CD14-positive monocyte (primary cell): ENCODE measurements around the gene OR9G4. TPM values are rescaled to one million over a fixed set of nuclear protein-coding genes. Genes with fewer than 3 reads are reported as not detected.

Experiments used
- DNase-seq, 3 donors: peaks; one replicate each; pipeline ENCODE4 v3.0.0-alpha.2; 2011 to 2022
- H2AFZ ChIP-seq: 2 replicates; pipeline ENCODE4 v1.6.0; 2012; ENCODE audit warnings: mild to moderate bottlenecking, low read depth, low read length, inconsistent platforms; ENCODE audit not compliant: insufficient read depth, poor library complexity, severe bottlenecking
- H3K27ac ChIP-seq, 2 donors: 1 replicate in 1 of 2; 2 replicates in 1 of 2; pipeline ENCODE4 v1.5.1; 2012 to 2013; ENCODE audit warnings: low read length in 2 of 2, control low read depth in 1 of 2, inconsistent platforms in 1 of 2, low read depth in 1 of 2, mild to moderate bottlenecking in 1 of 2
- H3K27me3 ChIP-seq, 2 donors: one replicate each; pipeline versions ENCODE4 v1.6.0 to v1.6.1; 2011 to 2013; ENCODE audit warnings: low read length in 2 of 2; ENCODE audit not compliant: control insufficient read depth in 2 of 2, insufficient read depth in 2 of 2
- H3K36me3 ChIP-seq, 2 donors: replicated peaks in 1 of 2; 1 replicate in 1 of 2; 2 replicates in 1 of 2; pipeline versions ENCODE4 v1.5.1 to v1.6.1; 2012 to 2013; ENCODE audit warnings: low read length in 2 of 2, control low read depth in 1 of 2, inconsistent platforms in 1 of 2, mild to moderate bottlenecking in 1 of 2; ENCODE audit not compliant: insufficient read depth in 2 of 2, control insufficient read depth in 1 of 2
- H3K4me1 ChIP-seq, 2 donors: 1 replicate in 1 of 2; 2 replicates in 1 of 2; pipeline versions ENCODE4 v1.5.1 to v1.6.1; 2012 to 2013; ENCODE audit warnings: low read length in 2 of 2, control low read depth in 1 of 2, inconsistent platforms in 1 of 2, mild to moderate bottlenecking in 1 of 2, moderate library complexity in 1 of 2; ENCODE audit not compliant: insufficient read depth in 2 of 2, control insufficient read depth in 1 of 2
- H3K4me2 ChIP-seq: replicated peaks from 2 replicates; pipeline ENCODE3; 2012; ENCODE audit warnings: low read length, moderate library complexity, mild to moderate bottlenecking; ENCODE audit not compliant: poor library complexity, severe bottlenecking; ENCODE audit errors: extremely low read depth
- H3K4me3 ChIP-seq, 3 experiments: fragments of 200-600 bp in 1 of 3; sonication (generic) in 1 of 3; replicated peaks in 1 of 3; 1 replicate in 2 of 3; 2 replicates in 1 of 3; pipeline ENCODE4 v1.5.1; 2011 to 2013; ENCODE audit warnings: low read length in 3 of 3, mild to moderate bottlenecking in 3 of 3, control low read depth in 2 of 3, low read depth in 2 of 3, inconsistent platforms in 1 of 3, moderate library complexity in 1 of 3
- H3K79me2 ChIP-seq: 2 replicates; pipeline ENCODE4 v1.6.0; 2012; ENCODE audit warnings: mild to moderate bottlenecking, control low read depth, inconsistent platforms, low read length, moderate library complexity; ENCODE audit not compliant: insufficient read depth
- H3K9ac ChIP-seq: 2 replicates; pipeline ENCODE4 v1.6.0; 2017; ENCODE audit warnings: low read length, mild to moderate bottlenecking; ENCODE audit not compliant: insufficient read depth, poor library complexity, severe bottlenecking
- H3K9me3 ChIP-seq, 2 donors: replicated peaks in 1 of 2; 1 replicate in 1 of 2; 2 replicates in 1 of 2; pipeline versions ENCODE4 v1.5.1 to v1.6.1; 2012 to 2013; ENCODE audit warnings: low read length in 2 of 2, control low read depth in 1 of 2; ENCODE audit not compliant: control insufficient read depth in 1 of 2, insufficient read depth in 1 of 2
- H4K20me1 ChIP-seq: 2 replicates; pipeline ENCODE4 v1.6.0; 2012; ENCODE audit warnings: mild to moderate bottlenecking, low read length, control low read depth, moderate library complexity; ENCODE audit not compliant: insufficient read depth
- H3K27ac Mint-ChIP-seq, 7 donors: one replicate each; pipeline ENCODE4 v1.8.0; 2020; ENCODE audit warnings: mild to moderate bottlenecking in 7 of 7, mixed read lengths in 7 of 7, moderate library complexity in 6 of 7, inconsistent platforms in 2 of 7
- H3K27me3 Mint-ChIP-seq, 3 donors: one replicate each; pipeline ENCODE4 v1.8.0; 2021 to 2022; ENCODE audit warnings: low read depth in 3 of 3, mild to moderate bottlenecking in 3 of 3, mixed read lengths in 3 of 3, moderate library complexity in 3 of 3, inconsistent platforms in 1 of 3
- H3K36me3 Mint-ChIP-seq, 2 donors: one replicate each; pipeline ENCODE4 v1.8.0; 2020; ENCODE audit warnings: mixed read lengths in 2 of 2, inconsistent platforms in 1 of 2, mild to moderate bottlenecking in 1 of 2
- H3K4me1 Mint-ChIP-seq: one replicate; pipeline ENCODE4 v1.8.0; 2020; ENCODE audit warnings: mild to moderate bottlenecking, mixed read lengths
- H3K4me3 Mint-ChIP-seq, 2 donors: one replicate each; pipeline ENCODE4 v1.8.0; 2020; ENCODE audit warnings: mild to moderate bottlenecking in 2 of 2, mixed read lengths in 2 of 2, moderate library complexity in 1 of 2
- H3K9me3 Mint-ChIP-seq, 7 donors: one replicate each; pipeline ENCODE4 v1.8.0; 2020 to 2022; ENCODE audit warnings: mixed read lengths in 7 of 7, mild to moderate bottlenecking in 6 of 7, moderate library complexity in 6 of 7, inconsistent platforms in 2 of 7
- CTCF ChIP-seq: fragments of 200-600 bp; IDR thresholded peaks from one replicate; pipeline ENCODE4 v1.8.0; 2022; ENCODE audit warnings: antibody characterized with exemption, mild to moderate bottlenecking
- WGBS: methylation state at CpG from one replicate; pipeline ENCODE4 v1.1.5; 2013; ENCODE audit warnings: missing lambda C conversion rate; ENCODE audit not compliant: insufficient coverage; 5-methylcytosine and 5-hydroxymethylcytosine counted together
- intact Hi-C, 2 donors: fragments of 100-400 bp; cut with micrococcal nuclease; formaldehyde crosslinking; loops; one replicate each; pipeline versions ENCODE4 v1.15.0 to v1.15.1; 2023
- polyA plus RNA-seq, 3 donors: library from polyadenylated mRNA; depleted of rRNA in 1 of 3; unstranded in 2 of 3; stranded (reverse) in 1 of 3; fragments of 300-500 nt in 2 of 3; fragments of >200 nt in 1 of 3; fragmentation: Illumina TruSeq in 2 of 3; gene quantifications; 1 replicate in 2 of 3; 2 replicates in 1 of 3; pipeline ENCODE4 v1.2.3, GENCODE V29; 2012 to 2021

The OR9G4 gene
- polyA plus RNA-seq, 3 donors = not detected

- no peak for TF ChIP-seq CTCF
Observed at GRCh38 chr11:56750190-56750589, 1.7 kb upstream of the OR9G4 start.

GRCh38 chr11:56740886-56741285 lies 7.6 kb downstream of the OR9G4 start:
- Histone ChIP-seq H3K4me3 (no peak overlapping the region), H3K4me1 (no peaks in the 10 kb centered on the region), H4K20me1 (no peaks in the 10 kb centered on the region), H3K79me2 (no peaks in the 10 kb centered on the region), H3K27me3 (no peaks in the 10 kb centered on the region), H2AFZ (no peak overlapping the region), H3K4me2 (no peak overlapping the region), H3K9ac (no peak overlapping the region), H3K36me3 (no peaks in the 10 kb centered on the region), H3K27ac (no peak overlapping the region), H3K9me3 (peaks cover 7 to 11% of the 10 kb centered on the region in 2 donors)
- no peak overlapping the region for H3K4me3 Mint-ChIP-seq
- peaks cover 0 to 11% (median 0%) of the 10 kb centered on the region in 7 donors for H3K9me3 Mint-ChIP-seq
- no peaks in the 10 kb centered on the region for H3K36me3 Mint-ChIP-seq
- DNase-seq = no peak
- TF ChIP-seq CTCF = no peak
- WGBS = 100% methylated on average over 2 of the region's 4 CpGs
- intact Hi-C loops = no loop called here
- H3K27ac Mint-ChIP-seq = no peak overlapping the region
- H3K27me3 Mint-ChIP-seq = peaks cover 0 to 2% (median 1%) of the 10 kb centered on the region in 3 donors
- H3K4me1 Mint-ChIP-seq = no peaks in the 10 kb centered on the region

More at GRCh38 chr11:56750190-56750589, 1.7 kb upstream of the OR9G4 start:
- no peak overlapping the region for H2AFZ ChIP-seq
- DNase-seq = no peak
- H3K4me2 ChIP-seq = no peak overlapping the region
- no peaks in the 10 kb centered on the region for H4K20me1 ChIP-seq
- no peak overlapping the region for H3K27ac ChIP-seq
- no peaks in the 10 kb centered on the region for H3K36me3 ChIP-seq
- no peaks in the 10 kb centered on the region for H3K9me3 ChIP-seq
- peaks cover 0 to 9% (median 0%) of the 10 kb centered on the region in 7 donors for H3K9me3 Mint-ChIP-seq
- no peaks in the 10 kb centered on the region for H3K79me2 ChIP-seq
- no peaks in the 10 kb centered on the region for H3K36me3 Mint-ChIP-seq
- no peaks in the 10 kb centered on the region for H3K4me1 Mint-ChIP-seq
- intact Hi-C loops = no loop called here
- 87% methylated on average over 3 of the region's 5 CpGs for WGBS
- no peak overlapping the region for H3K4me3 ChIP-seq
- H3K27ac Mint-ChIP-seq = no peak overlapping the region
- H3K27me3 Mint-ChIP-seq = peaks cover 0 to 2% (median 0%) of the 10 kb centered on the region in 3 donors
- H3K4me3 Mint-ChIP-seq = no peak overlapping the region
- no peaks in the 10 kb centered on the region for H3K4me1 ChIP-seq
- H3K27me3 ChIP-seq = no peaks in the 10 kb centered on the region
- no peak overlapping the region for H3K9ac ChIP-seq
